Islet precursor cell (in vitro differentiated cells): ENCODE measurements around the gene DPF3.
"Not testable (repeated sequence)": the region's sequence is repeated elsewhere in the genome, so short reads cannot be mapped to it uniquely, and the experiment has no call there.

ENCODE experiments used
- DNase-seq: peaks from one replicate; pipeline ENCODE4 v3.0.0-alpha.2; 2018

The DPF3 gene

GRCh38 chr14:72878746-72879145, 15.2 kb downstream of the DPF3 start:
- no peak for DNase-seq

GRCh38 chr14:72876710-72877063, 17.2 kb downstream of the DPF3 start:
- DNase-seq: peak; percentile 67

GRCh38 chr14:72876005-72876709, 17.7 kb downstream of the DPF3 start:
- DNase-seq: no peak

GRCh38 chr14:72870878-72871277, 23.0 kb downstream of the DPF3 start:
- not testable (repeated sequence) for DNase-seq

GRCh38 chr14:72869407-72870329, 24.2 kb downstream of the DPF3 start:
- no peak for DNase-seq

GRCh38 chr14:72868500-72868899, 25.4 kb downstream of the DPF3 start:
- no peak for DNase-seq

- DNase-seq: no peak
Observed at GRCh38 chr14:72864712-72865365, 29.1 kb downstream of the DPF3 start.

GRCh38 chr14:72863216-72864006, 30.5 kb downstream of the DPF3 start:
- no peak for DNase-seq

- no peak for DNase-seq
Observed at GRCh38 chr14:72856530-72857266, 37.2 kb downstream of the DPF3 start.

GRCh38 chr14:72855913-72856312, 38.0 kb downstream of the DPF3 start:
- DNase-seq: no peak

- no peak for DNase-seq
Observed at GRCh38 chr14:72852194-72852593, 41.7 kb downstream of the DPF3 start.

- DNase-seq: no peak
Observed at GRCh38 chr14:72851635-72852034, 42.3 kb downstream of the DPF3 start.

- DNase-seq: no peak
Observed at GRCh38 chr14:72850360-72850759, 43.5 kb downstream of the DPF3 start.

- DNase-seq: no peak
Observed at GRCh38 chr14:72849222-72849621, 44.7 kb downstream of the DPF3 start.

- no peak for DNase-seq
Observed at GRCh38 chr14:72847721-72848120, 46.2 kb downstream of the DPF3 start.

GRCh38 chr14:72845683-72846082, 48.2 kb downstream of the DPF3 start:
- DNase-seq: no peak

- no peak for DNase-seq
Observed at GRCh38 chr14:72845196-72845595, 48.7 kb downstream of the DPF3 start.

- DNase-seq: no peak
Observed at GRCh38 chr14:72844524-72844923, 49.4 kb downstream of the DPF3 start.

- DNase-seq: no peak
Observed at GRCh38 chr14:72839753-72840607, 53.9 kb downstream of the DPF3 start.

- no peak for DNase-seq
Observed at GRCh38 chr14:72839351-72839750, 54.5 kb downstream of the DPF3 start.

GRCh38 chr14:72836085-72836484, 57.8 kb downstream of the DPF3 start:
- no peak for DNase-seq
